ENCODE data around the gene SETSIP. TPM values are rescaled to one million over a fixed set of nuclear protein-coding genes. Genes with fewer than 3 reads are reported as not detected.

Gene SETSIP
- total RNA-seq, 4 donors from 2014 or later: not detected

GRCh38 chr1:92066321-92066720 is 8.9 kb downstream of the SETSIP start:
- no peak overlapping the region for H3K27ac ChIP-seq
- no peaks in the 10 kb centered on the region for H3K27me3 ChIP-seq
- 81% methylated on average over 8 of the region's 8 CpGs for WGBS
- DNase-seq (ENCODE audit: low spot score in 2 of 2): no peak
- H3K4me3 ChIP-seq: no peak overlapping the region
- no peaks in the 10 kb centered on the region for H3K4me1 ChIP-seq
- TF ChIP-seq EP300 (IDR thresholded peaks at IDR 0.05) (no peak), POLR2AphosphoS5 (IDR thresholded peaks at IDR 0.05) (no peak)
- no peaks in the 10 kb centered on the region for H3K36me3 ChIP-seq
- H3K9me3 ChIP-seq: no peaks in the 10 kb centered on the region

- DNase-seq (ENCODE audit: low spot score in 2 of 2): no peak
- H3K36me3 ChIP-seq: no peaks in the 10 kb centered on the region
- no peak overlapping the region for H3K27ac ChIP-seq
- no peaks in the 10 kb centered on the region for H3K9me3 ChIP-seq
- TF ChIP-seq POLR2A (IDR thresholded peaks at IDR 0.05) (no peak), CTCF (IDR thresholded peaks at IDR 0.05) (no peak)
- H3K27me3 ChIP-seq: no peaks in the 10 kb centered on the region
- H3K4me1 ChIP-seq: no peaks in the 10 kb centered on the region
- H3K4me3 ChIP-seq: no peak overlapping the region
- 80% methylated on average over 3 of the region's 3 CpGs for WGBS
Measured at GRCh38 chr1:92065042-92065441, 10.2 kb downstream of the SETSIP start.

- no peaks in the 10 kb centered on the region for H3K36me3 ChIP-seq
- no peak for TF ChIP-seq POLR2AphosphoS5 (IDR thresholded peaks at IDR 0.05)
- no peak for TF ChIP-seq EP300 (IDR thresholded peaks at IDR 0.05)
- no peak for TF ChIP-seq POLR2A (IDR thresholded peaks at IDR 0.05)
- TF ChIP-seq CTCF (IDR thresholded peaks at IDR 0.05): no peak
- H3K4me3 ChIP-seq: no peak overlapping the region
- no peaks in the 10 kb centered on the region for H3K4me1 ChIP-seq
- H3K27me3 ChIP-seq: no peaks in the 10 kb centered on the region
- no peaks in the 10 kb centered on the region for H3K9me3 ChIP-seq
- no peak overlapping the region for H3K27ac ChIP-seq
- DNase-seq (ENCODE audit: low spot score in 2 of 2): no peak
Measured at GRCh38 chr1:92051948-92052347, 23.3 kb downstream of the SETSIP start.

- Histone ChIP-seq H3K4me1 (no peaks in the 10 kb centered on the region), H3K36me3 (no peaks in the 10 kb centered on the region), H3K4me3 (no peak overlapping the region), H3K27ac (no peak overlapping the region), H3K27me3 (peaks cover 4% of the 10 kb centered on the region), H3K9me3 (no peaks in the 10 kb centered on the region)
- TF ChIP-seq EP300 (IDR thresholded peaks at IDR 0.05) (no peak), POLR2A (IDR thresholded peaks at IDR 0.05) (no peak), CTCF (IDR thresholded peaks at IDR 0.05) (no peak), POLR2AphosphoS5 (IDR thresholded peaks at IDR 0.05) (no peak)
- DNase-seq (ENCODE audit: low spot score in 2 of 2): no peak
- 88% methylated on average over 2 of the region's 2 CpGs for WGBS
Measured at GRCh38 chr1:92045766-92046495, 29.3 kb downstream of the SETSIP start.

- TF ChIP-seq EP300 (IDR thresholded peaks at IDR 0.05) (no peak), POLR2AphosphoS5 (IDR thresholded peaks at IDR 0.05) (no peak), POLR2A (IDR thresholded peaks at IDR 0.05) (no peak), CTCF (IDR thresholded peaks at IDR 0.05) (no peak)
- H3K27ac ChIP-seq: no peak overlapping the region
- DNase-seq (ENCODE audit: low spot score in 2 of 2): no peak
- H3K27me3 ChIP-seq: peaks cover 4% of the 10 kb centered on the region
- H3K9me3 ChIP-seq: no peaks in the 10 kb centered on the region
- no peak overlapping the region for H3K4me3 ChIP-seq
- 54% methylated on average over 5 of the region's 5 CpGs for WGBS
- H3K4me1 ChIP-seq: no peaks in the 10 kb centered on the region
- H3K36me3 ChIP-seq: no peaks in the 10 kb centered on the region
Measured at GRCh38 chr1:92043621-92044020, 31.6 kb downstream of the SETSIP start.

GRCh38 chr1:92040971-92041370 is 34.2 kb downstream of the SETSIP start:
- DNase-seq (ENCODE audit: low spot score in 2 of 2): no peak
- H3K4me1 ChIP-seq: no peaks in the 10 kb centered on the region

More at GRCh38 chr1:92040971-92041370, 34.2 kb downstream of the SETSIP start:
- H3K27ac ChIP-seq: no peak overlapping the region
- H3K36me3 ChIP-seq: no peaks in the 10 kb centered on the region
- H3K27me3 ChIP-seq: peaks cover 4% of the 10 kb centered on the region
- 91% methylated on average over 1 of the region's 1 CpG for WGBS
- H3K4me3 ChIP-seq: no peak overlapping the region
- no peaks in the 10 kb centered on the region for H3K9me3 ChIP-seq
- no peak for TF ChIP-seq POLR2AphosphoS5 (IDR thresholded peaks at IDR 0.05)
